Activated CD4-positive, alpha-beta memory T cell treated with anti-CD3 and anti-CD28 coated beads for 36 hours (primary cell): Measurements from ENCODE around the gene CPA4. TPM values are rescaled to one million over a fixed set of nuclear protein-coding genes. Genes with fewer than 3 reads are reported as not detected.
A peak's percentile ranks its signal among the peaks of the same experiment; 100 is the strongest.

Experiments used
- CTCF ChIA-PET: fragments of 350-600 bp; sonication (Branson Sonifier 250); formaldehyde crosslinking; loops from one replicate; lab custom pipeline; 2021; ENCODE audit warnings: antibody characterized with exemption, inconsistent platforms; lab: Charles Lee
- POLR2A ChIA-PET: fragments of 350-600 bp; sonication (Branson Sonifier 250); formaldehyde crosslinking; loops from one replicate; lab custom pipeline; 2021; ENCODE audit warnings: antibody characterized with exemption; lab: Charles Lee
- DNase-seq: peaks from one replicate; pipeline ENCODE4 v3.0.0-alpha.2; 2020
- H3K27ac Mint-ChIP-seq: one replicate; pipeline ENCODE4 v1.8.0; 2021; ENCODE audit warnings: mixed read lengths
- H3K27me3 Mint-ChIP-seq: one replicate; pipeline ENCODE4 v1.8.0; 2021; ENCODE audit warnings: mixed read lengths
- H3K36me3 Mint-ChIP-seq: one replicate; pipeline ENCODE4 v1.8.0; 2021; ENCODE audit warnings: mixed read lengths
- H3K4me1 Mint-ChIP-seq: one replicate; pipeline ENCODE4 v1.8.0; 2021; ENCODE audit warnings: low read depth, mixed read lengths
- H3K4me3 Mint-ChIP-seq: one replicate; pipeline ENCODE4 v1.8.0; 2021; ENCODE audit warnings: mild to moderate bottlenecking, mixed read lengths
- H3K9me3 Mint-ChIP-seq: one replicate; pipeline ENCODE4 v1.8.0; 2021; ENCODE audit warnings: mixed read lengths
- intact Hi-C: fragments of 100-400 bp; cut with micrococcal nuclease; formaldehyde crosslinking; loops from one replicate; pipeline ENCODE4 v1.15.1; 2023
- total RNA-seq, 2 experiments: library from RNA; stranded (reverse); gene quantifications; one replicate each; pipeline ENCODE4 v1.2.3, GENCODE V29; 2021

CPA4 gene
- total RNA-seq, 2 experiments from 2014 or later, result 0.45 to 0.90 TPM

- peak; percentile 87 for DNase-seq
- ChIA-PET POLR2A (no interaction called here), CTCF (interaction anchor here (0.6 kb wide), 1 partner anchor 21 kb away, joined by 3 read pairs; no protein-coding TSS in a partner anchor)
- H3K4me3 Mint-ChIP-seq, result no peak overlapping the region
- intact Hi-C loops, result loop anchor here (1.0 to 2.0 kb wide), 3 partner anchors 54 to 183 kb away; no protein-coding TSS in a partner anchor
- H3K36me3 Mint-ChIP-seq, result peaks cover 5% of the 10 kb centered on the region
- peaks cover 22% of the 10 kb centered on the region for H3K4me1 Mint-ChIP-seq
- peak overlapping the region; percentile 70 for H3K27ac Mint-ChIP-seq
- H3K27me3 Mint-ChIP-seq, result peaks cover 2% of the 10 kb centered on the region
- peaks cover 21% of the 10 kb centered on the region for H3K9me3 Mint-ChIP-seq
Observed at GRCh38 chr7:130363026-130363847, 70.3 kb downstream of the CPA4 start.

DNA sequence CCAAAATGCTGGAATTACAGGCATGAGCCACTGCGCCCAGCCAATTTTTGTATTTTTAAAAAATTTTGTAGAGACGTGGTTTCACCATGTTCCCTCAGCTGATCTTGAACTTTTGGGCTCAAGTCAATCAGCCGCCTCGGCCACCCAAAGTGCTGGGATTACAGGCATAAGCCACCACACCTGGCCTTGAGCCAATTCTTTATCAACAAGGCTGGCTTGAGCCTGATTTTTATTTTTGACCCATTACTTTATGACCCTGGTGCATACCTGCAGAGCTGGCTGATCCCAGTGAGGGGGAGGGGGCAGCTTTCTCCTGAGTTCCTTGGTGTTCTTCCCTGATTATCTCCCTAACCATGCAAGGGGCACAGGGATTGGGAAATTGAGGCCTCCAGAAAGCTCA is 71.5 kb downstream of the CPA4 start:
- ChIA-PET POLR2A (interaction anchor here (0.6 kb wide), 1 partner anchor 784 kb away, joined by 3 read pairs; no protein-coding TSS in a partner anchor), CTCF (no interaction called here)
- Mint-ChIP-seq H3K9me3 (peaks cover 10% of the 10 kb centered on the region), H3K4me3 (no peak overlapping the region), H3K36me3 (peaks cover 4% of the 10 kb centered on the region), H3K4me1 (peaks cover 24% of the 10 kb centered on the region), H3K27me3 (peaks cover 2% of the 10 kb centered on the region), H3K27ac (no peak overlapping the region)
- intact Hi-C loops, result no loop called here
- no peak for DNase-seq

DNA sequence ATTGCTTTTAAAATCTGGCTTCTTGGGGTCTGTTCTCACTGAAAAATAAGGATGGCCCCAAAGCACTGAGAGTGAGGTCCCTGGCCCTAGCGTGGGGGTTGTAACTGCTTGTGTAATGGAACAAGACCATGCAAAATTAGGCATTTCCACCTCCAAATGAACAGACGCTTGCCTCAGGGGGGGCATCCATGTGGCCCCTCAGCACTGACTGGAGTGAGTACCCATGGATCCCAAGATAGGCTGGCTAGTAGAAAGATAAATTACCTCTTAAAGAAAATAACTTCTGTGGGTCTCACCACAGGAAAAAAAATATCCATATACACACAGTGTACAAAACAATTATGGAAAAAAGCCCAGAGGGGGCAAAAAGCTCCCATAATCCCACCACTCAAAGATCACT is 72.1 kb downstream of the CPA4 start:
- Mint-ChIP-seq H3K4me3 (no peak overlapping the region), H3K4me1 (peaks cover 25% of the 10 kb centered on the region), H3K27ac (no peak overlapping the region), H3K9me3 (peaks cover 6% of the 10 kb centered on the region), H3K27me3 (peaks cover 2% of the 10 kb centered on the region), H3K36me3 (no peaks in the 10 kb centered on the region)
- POLR2A ChIA-PET, result no interaction called here
- CTCF ChIA-PET, result interaction anchor here (1.3 kb wide), 1 partner anchor 88 kb away, joined by 3 read pairs; no protein-coding TSS in a partner anchor
- intact Hi-C loops, result no loop called here
- DNase-seq, result no peak

GRCh38 chr7:130365511-130366441 is 72.8 kb downstream of the CPA4 start:
- Mint-ChIP-seq H3K4me1 (peaks cover 25% of the 10 kb centered on the region), H3K9me3 (no peaks in the 10 kb centered on the region), H3K27ac (peak overlapping the region; percentile 23), H3K4me3 (no peak overlapping the region), H3K36me3 (no peaks in the 10 kb centered on the region), H3K27me3 (peaks cover 2% of the 10 kb centered on the region)
- CTCF ChIA-PET, result interaction anchor here (1.3 kb wide), 1 partner anchor 88 kb away, joined by 3 read pairs; no protein-coding TSS in a partner anchor
- POLR2A ChIA-PET, result no interaction called here
- peak; percentile 34 for DNase-seq
- intact Hi-C loops, result no loop called here

DNA sequence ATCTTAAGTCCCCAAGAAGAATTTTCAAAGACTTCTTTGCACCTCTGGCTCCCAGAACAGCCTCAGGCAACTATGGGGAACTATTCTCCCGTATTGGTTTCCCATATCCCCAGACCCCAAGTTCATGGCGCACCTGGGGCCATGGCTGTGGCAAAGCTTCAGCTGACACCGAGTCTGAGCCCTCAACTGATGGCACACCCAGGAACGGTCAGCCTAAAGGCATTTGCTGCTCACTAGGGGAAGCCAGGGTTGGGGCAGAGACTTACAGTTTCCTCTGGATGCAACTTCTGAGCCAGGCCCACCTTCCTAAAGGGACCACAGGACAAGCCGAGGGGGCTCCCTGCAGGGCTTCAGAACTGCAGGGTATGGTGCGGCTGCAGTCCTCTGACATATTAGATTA is 73.6 kb downstream of the CPA4 start:
- Mint-ChIP-seq H3K27ac (no peak overlapping the region), H3K4me1 (peaks cover 25% of the 10 kb centered on the region), H3K36me3 (no peaks in the 10 kb centered on the region), H3K27me3 (peaks cover 2% of the 10 kb centered on the region), H3K9me3 (no peaks in the 10 kb centered on the region), H3K4me3 (no peak overlapping the region)
- no peak for DNase-seq
- POLR2A ChIA-PET, result no interaction called here
- CTCF ChIA-PET, result no interaction called here
- intact Hi-C loops, result no loop called here

- H3K36me3 Mint-ChIP-seq, result no peaks in the 10 kb centered on the region
- no peaks in the 10 kb centered on the region for H3K27me3 Mint-ChIP-seq
- H3K4me3 Mint-ChIP-seq, result no peak overlapping the region
- no peaks in the 10 kb centered on the region for H3K9me3 Mint-ChIP-seq
- no peak for DNase-seq
- no peak overlapping the region for H3K27ac Mint-ChIP-seq
- H3K4me1 Mint-ChIP-seq, result peaks cover 25% of the 10 kb centered on the region
- CTCF ChIA-PET, result no interaction called here
- POLR2A ChIA-PET, result no interaction called here
- intact Hi-C loops, result no loop called here
Observed at GRCh38 chr7:130367088-130367755, 74.3 kb downstream of the CPA4 start.

DNA sequence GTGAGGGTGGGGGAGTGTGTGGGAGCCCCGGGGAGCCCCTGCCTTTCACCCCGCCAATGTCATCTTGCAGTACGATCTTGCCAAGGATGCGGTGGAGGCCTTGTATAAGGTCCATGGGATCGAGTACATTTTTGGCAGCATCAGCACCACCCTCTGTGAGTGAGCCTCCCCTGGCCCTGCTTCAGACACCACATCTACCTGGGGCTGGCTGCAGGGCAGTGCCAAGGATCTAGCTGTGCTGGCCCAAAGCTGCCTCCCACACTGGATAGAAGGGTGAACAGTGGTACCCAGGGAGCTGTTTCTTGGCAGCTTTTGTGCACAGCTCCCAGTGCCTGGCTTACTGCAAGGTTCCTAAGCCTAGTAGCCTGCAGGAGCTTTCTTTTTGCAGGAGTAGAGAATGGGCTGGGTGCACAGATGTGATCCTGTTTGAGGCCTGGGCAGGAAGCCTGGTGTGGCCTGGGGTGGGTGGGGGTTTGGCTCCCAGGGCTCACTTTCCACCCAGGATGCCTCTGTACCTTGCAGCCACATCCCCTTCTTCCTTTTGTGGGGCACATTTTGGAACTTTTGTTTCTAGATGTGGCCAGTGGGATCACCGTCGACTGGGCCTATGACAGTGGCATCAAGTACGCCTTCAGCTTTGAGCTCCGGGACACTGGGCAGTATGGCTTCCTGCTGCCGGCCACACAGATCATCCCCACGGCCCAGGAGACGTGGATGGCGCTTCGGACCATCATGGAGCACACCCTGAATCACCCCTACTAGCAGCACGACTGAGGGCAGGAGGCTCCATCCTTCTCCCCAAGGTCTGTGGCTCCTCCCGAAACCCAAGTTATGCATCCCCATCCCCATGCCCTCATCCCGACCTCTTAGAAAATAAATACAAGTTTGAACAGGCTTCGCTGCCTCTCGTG is 75.1 kb downstream of the CPA4 start:
- Mint-ChIP-seq H3K9me3 (no peaks in the 10 kb centered on the region), H3K27ac (no peak overlapping the region), H3K27me3 (no peaks in the 10 kb centered on the region), H3K36me3 (no peaks in the 10 kb centered on the region), H3K4me3 (no peak overlapping the region), H3K4me1 (peaks cover 23% of the 10 kb centered on the region)
- DNase-seq, result no peak
- ChIA-PET CTCF (no interaction called here), POLR2A (no interaction called here)
- intact Hi-C loops, result no loop called here

GRCh38 chr7:130369110-130369711 is 76.2 kb downstream of the CPA4 start:
- H3K9me3 Mint-ChIP-seq, result no peaks in the 10 kb centered on the region
- H3K4me3 Mint-ChIP-seq, result no peak overlapping the region
- CTCF ChIA-PET, result no interaction called here
- no peaks in the 10 kb centered on the region for H3K27me3 Mint-ChIP-seq
- DNase-seq, result no peak
- intact Hi-C loops, result no loop called here
- H3K27ac Mint-ChIP-seq, result no peak overlapping the region
- POLR2A ChIA-PET, result no interaction called here
- H3K4me1 Mint-ChIP-seq, result peaks cover 13% of the 10 kb centered on the region
- H3K36me3 Mint-ChIP-seq, result no peaks in the 10 kb centered on the region

- ChIA-PET CTCF (no interaction called here), POLR2A (no interaction called here)
- Mint-ChIP-seq H3K27me3 (no peaks in the 10 kb centered on the region), H3K27ac (no peak overlapping the region), H3K4me1 (peaks cover 13% of the 10 kb centered on the region), H3K9me3 (no peaks in the 10 kb centered on the region), H3K36me3 (no peaks in the 10 kb centered on the region), H3K4me3 (no peak overlapping the region)
- intact Hi-C loops, result no loop called here
- no peak for DNase-seq
Observed at GRCh38 chr7:130369831-130370550, 77.0 kb downstream of the CPA4 start.

- intact Hi-C loops, result no loop called here
- CTCF ChIA-PET, result interaction anchor here (0.9 kb wide), 1 partner anchor 12 kb away, joined by 3 read pairs; no protein-coding TSS in a partner anchor
- POLR2A ChIA-PET, result interaction anchor here (0.8 kb wide), 1 partner anchor 48 kb away, joined by 3 read pairs; no protein-coding TSS in a partner anchor
- H3K36me3 Mint-ChIP-seq, result no peaks in the 10 kb centered on the region
- DNase-seq, result no peak
- H3K27me3 Mint-ChIP-seq, result no peaks in the 10 kb centered on the region
- peaks cover 9% of the 10 kb centered on the region for H3K4me1 Mint-ChIP-seq
- peaks cover 4% of the 10 kb centered on the region for H3K9me3 Mint-ChIP-seq
- H3K4me3 Mint-ChIP-seq, result no peak overlapping the region
- H3K27ac Mint-ChIP-seq, result no peak overlapping the region
Observed at GRCh38 chr7:130371046-130371445, 78.1 kb downstream of the CPA4 start.
